Gastroesophageal sphincter (tissue), 4 donors: ENCODE data around the gene ATF4. TPM values are rescaled to one million over a fixed set of nuclear protein-coding genes. Genes with fewer than 3 reads are reported as not detected.

Experiments used
- ATAC-seq: fragments of 150-250 bp; one replicate; pipeline ENCODE4 v1.9.1; 2016; ENCODE audit warnings: mild to moderate bottlenecking, moderate library complexity
- H3K27ac ChIP-seq, 4 donors: fragments of 200-600 bp; sonication (generic) in 3 of 4; 1 replicate in 3 of 4; 2 replicates in 1 of 4; pipeline ENCODE4 v1.5.1; 2016 to 2019
- H3K27me3 ChIP-seq: fragments of 200-600 bp; sonication (generic); one replicate; pipeline ENCODE4 v1.5.1; 2019
- H3K36me3 ChIP-seq, 2 donors: fragments of 200-600 bp; sonication (generic); one replicate each; pipeline ENCODE4 v1.5.1; 2019; ENCODE audit warnings: control low read depth in 1 of 2
- H3K4me1 ChIP-seq, 3 donors: fragments of 200-600 bp; sonication (generic); 1 replicate in 2 of 3; 2 replicates in 1 of 3; pipeline ENCODE4 v1.5.1; 2016 to 2019; ENCODE audit warnings: control low read depth in 2 of 3
- H3K4me3 ChIP-seq, 2 donors: fragments of 200-600 bp; sonication (generic); one replicate each; pipeline ENCODE4 v1.5.1; 2019; ENCODE audit warnings: mild to moderate bottlenecking in 1 of 2, moderate library complexity in 1 of 2
- H3K9me3 ChIP-seq, 3 donors: fragments of 200-600 bp; sonication (generic); one replicate each; pipeline ENCODE4 v1.5.1; 2017 to 2019; ENCODE audit warnings: control low read depth in 2 of 3
- CTCF ChIP-seq, 4 experiments: fragments of 200-600 bp in 2 of 4; fragments of 450-650 bp in 2 of 4; sonication (generic) in 1 of 4; IDR thresholded peaks; one replicate each; pipeline ENCODE4 v1.5.1; 2017 to 2019; ENCODE audit warnings: antibody characterized with exemption in 4 of 4, mild to moderate bottlenecking in 2 of 4, moderate library complexity in 2 of 4
- EP300 ChIP-seq: sonication (generic); formaldehyde crosslinking; IDR thresholded peaks from one replicate; pipeline ENCODE4 v1.6.1; 2017; ENCODE audit warnings: antibody characterized with exemption, mild to moderate bottlenecking
- POLR2A ChIP-seq, 2 donors: fragments of 450-650 bp; IDR thresholded peaks; one replicate each; pipeline ENCODE4 v1.6.1; 2017; ENCODE audit warnings: antibody characterized with exemption in 2 of 2, mild to moderate bottlenecking in 2 of 2, moderate library complexity in 1 of 2
- POLR2AphosphoS5 ChIP-seq: sonication (generic); formaldehyde crosslinking; IDR thresholded peaks from one replicate; pipeline ENCODE4 v1.6.1; 2017; ENCODE audit warnings: antibody characterized with exemption
- WGBS, 2 donors: methylation state at CpG; one replicate each; pipeline ENCODE4 v1.1.5; 2018; ENCODE audit warnings: low coverage in 1 of 2; 5-methylcytosine and 5-hydroxymethylcytosine counted together
- total RNA-seq, 4 donors: library from RNA; depleted of rRNA; stranded (reverse); fragments of >200 nt; gene quantifications; one replicate each; pipeline ENCODE4 v1.1.0, GENCODE V29; 2016

The ATF4 gene
- total RNA-seq, 4 donors from 2014 or later = 450 to 718 (median 563) TPM

- no peak for TF ChIP-seq POLR2A (IDR thresholded peaks at IDR 0.05)
- TF ChIP-seq CTCF (IDR thresholded peaks at IDR 0.05) = no peak
- TF ChIP-seq POLR2AphosphoS5 = no peak
- no peak for TF ChIP-seq EP300
- Histone ChIP-seq H3K4me3 (no peak overlapping the region), H3K9me3 (no peaks in the 10 kb centered on the region), H3K36me3 (no peaks in the 10 kb centered on the region), H3K4me1 (peaks cover 0 to 27% (median 0%) of the 10 kb centered on the region in 3 donors), H3K27me3 (no peaks in the 10 kb centered on the region), H3K27ac (no peak overlapping the region)
- no peak for ATAC-seq
- no CpG with 5 or more reads among the region's 9 CpGs for WGBS, 2 donors
Measured at GRCh38 chr22:39478441-39478850, 41.9 kb upstream of the ATF4 start.

- Histone ChIP-seq H3K36me3 (no peaks in the 10 kb centered on the region), H3K27ac (no peak overlapping the region), H3K27me3 (no peaks in the 10 kb centered on the region), H3K4me3 (no peak overlapping the region), H3K4me1 (peaks cover 0 to 21% (median 0%) of the 10 kb centered on the region in 3 donors), H3K9me3 (no peaks in the 10 kb centered on the region)
- 90% methylated on average over 3 of the region's 3 CpGs; no CpG with 5 or more reads in 1 of the 2 donors for WGBS, 2 donors
- TF ChIP-seq EP300 = no peak
- no peak for TF ChIP-seq POLR2AphosphoS5
- no peak for TF ChIP-seq POLR2A (IDR thresholded peaks at IDR 0.05)
- TF ChIP-seq CTCF (IDR thresholded peaks at IDR 0.05) = no peak
- no peak for ATAC-seq
Measured at GRCh38 chr22:39479254-39479653, 41.1 kb upstream of the ATF4 start.

GRCh38 chr22:39480557-39480956 is 39.8 kb upstream of the ATF4 start:
- ATAC-seq = no peak
- Histone ChIP-seq H3K4me1 (peaks cover 0 to 8% (median 0%) of the 10 kb centered on the region in 3 donors), H3K9me3 (no peaks in the 10 kb centered on the region), H3K4me3 (no peak overlapping the region), H3K36me3 (no peaks in the 10 kb centered on the region), H3K27ac (no peak overlapping the region), H3K27me3 (no peaks in the 10 kb centered on the region)
- WGBS, 2 donors = no CpG with 5 or more reads among the region's 1 CpG
- no peak for TF ChIP-seq EP300
- TF ChIP-seq POLR2A (IDR thresholded peaks at IDR 0.05) = no peak
- TF ChIP-seq POLR2AphosphoS5 = no peak
- no peak for TF ChIP-seq CTCF (IDR thresholded peaks at IDR 0.05)

GRCh38 chr22:39481054-39481453 is 39.3 kb upstream of the ATF4 start:
- H3K4me1 ChIP-seq = peaks cover 0 to 3% (median 0%) of the 10 kb centered on the region in 3 donors
- ATAC-seq = no peak
- H3K27ac ChIP-seq = no peak overlapping the region
- H3K9me3 ChIP-seq = no peaks in the 10 kb centered on the region
- WGBS, 2 donors = 83 to 88% methylated on average over 4 to 12 of the region's 16 CpGs
- no peaks in the 10 kb centered on the region for H3K36me3 ChIP-seq
- TF ChIP-seq EP300 (no peak), CTCF (IDR thresholded peaks at IDR 0.05) (no peak), POLR2A (IDR thresholded peaks at IDR 0.05) (no peak), POLR2AphosphoS5 (no peak)
- H3K27me3 ChIP-seq = no peaks in the 10 kb centered on the region
- no peak overlapping the region for H3K4me3 ChIP-seq

- WGBS, 2 donors = 76 to 93% methylated on average over 4 to 5 of the region's 5 CpGs
- no peaks in the 10 kb centered on the region for H3K27me3 ChIP-seq
- H3K4me1 ChIP-seq = no peaks in the 10 kb centered on the region
- no peak overlapping the region for H3K27ac ChIP-seq
- TF ChIP-seq EP300 = no peak
- TF ChIP-seq CTCF (IDR thresholded peaks at IDR 0.05) = no peak
- no peak for TF ChIP-seq POLR2A (IDR thresholded peaks at IDR 0.05)
- no peak for TF ChIP-seq POLR2AphosphoS5
- no peaks in the 10 kb centered on the region for H3K9me3 ChIP-seq
- no peak for ATAC-seq
- no peak overlapping the region for H3K4me3 ChIP-seq
- no peaks in the 10 kb centered on the region for H3K36me3 ChIP-seq
Measured at GRCh38 chr22:39481595-39481994, 38.8 kb upstream of the ATF4 start.
